Inflammatory macrophage treated with lipopolysaccharide for 4 hours (primary cell): ENCODE data around the gene SMIM36.

Experiments used
- DNase-seq: peaks from one replicate; pipeline ENCODE4 v3.0.0-alpha.2; 2020

The SMIM36 gene

GRCh38 chr17:55453839-55454557 is 57.3 kb downstream of the SMIM36 start:
- DNase-seq: peak; percentile 62

- peak; percentile 33 for DNase-seq
Measured at GRCh38 chr17:55452139-55452790, 59.0 kb downstream of the SMIM36 start.

- DNase-seq: no peak
Measured at GRCh38 chr17:55451758-55452138, 59.5 kb downstream of the SMIM36 start.

GRCh38 chr17:55451203-55451641 is 60.0 kb downstream of the SMIM36 start:
- DNase-seq: no peak

GRCh38 chr17:55450232-55450825 is 60.9 kb downstream of the SMIM36 start:
- no peak for DNase-seq

- DNase-seq: no peak
Measured at GRCh38 chr17:55448681-55449080, 62.6 kb downstream of the SMIM36 start.

GRCh38 chr17:55446581-55447205 is 64.6 kb downstream of the SMIM36 start:
- no peak for DNase-seq

GRCh38 chr17:55446004-55446403 is 65.2 kb downstream of the SMIM36 start:
- peak; percentile 83 for DNase-seq

- peak; percentile 88 for DNase-seq
Measured at GRCh38 chr17:55444471-55445441, 66.5 kb downstream of the SMIM36 start.

GRCh38 chr17:55443904-55444303 is 67.3 kb downstream of the SMIM36 start:
- DNase-seq: no peak

- DNase-seq: no peak
Measured at GRCh38 chr17:55442953-55443683, 68.1 kb downstream of the SMIM36 start.

GRCh38 chr17:55442462-55442861 is 68.8 kb downstream of the SMIM36 start:
- no peak for DNase-seq

- no peak for DNase-seq
Measured at GRCh38 chr17:55441544-55441943, 69.7 kb downstream of the SMIM36 start.

- DNase-seq: peak; percentile 45
Measured at GRCh38 chr17:55440391-55440790, 70.9 kb downstream of the SMIM36 start.

GRCh38 chr17:55437159-55437605 is 74.1 kb downstream of the SMIM36 start:
- DNase-seq: peak; percentile 80

- no peak for DNase-seq
Measured at GRCh38 chr17:55436224-55437158, 74.8 kb downstream of the SMIM36 start.

- no peak for DNase-seq
Measured at GRCh38 chr17:55435408-55435807, 75.8 kb downstream of the SMIM36 start.

GRCh38 chr17:55434721-55435120 is 76.5 kb downstream of the SMIM36 start:
- no peak for DNase-seq

- DNase-seq: peak; percentile 57
Measured at GRCh38 chr17:55433629-55434422, 77.4 kb downstream of the SMIM36 start.
